BE2C (cell line): ENCODE results near the gene LRRC8E.

Experiments
- DNase-seq: peaks from one replicate; pipeline ENCODE4 v3.0.0-alpha.2; 2020
- H3K27me3 ChIP-seq: fragments of 250-450 bp; sonication (Bioruptor Pico); 2 replicates; pipeline ENCODE4 v1.5.1; 2020; ENCODE audit warnings: mild to moderate bottlenecking
- H3K36me3 ChIP-seq: fragments of 250-450 bp; sonication (Bioruptor Pico); 2 replicates; pipeline ENCODE4 v1.5.1; 2020; ENCODE audit warnings: mild to moderate bottlenecking
- H3K4me1 ChIP-seq: fragments of 250-450 bp; sonication (Bioruptor Pico); 2 replicates; pipeline ENCODE4 v1.5.1; 2020
- H3K4me3 ChIP-seq: 2 replicates; pipeline ENCODE4 v1.5.1; 2011; ENCODE audit warnings: low read depth, low read length
- H3K9me3 ChIP-seq: fragments of 250-450 bp; sonication (Bioruptor Pico); 2 replicates; pipeline ENCODE4 v1.5.1; 2020
- CTCF ChIP-seq: IDR thresholded peaks from 2 replicates; pipeline ENCODE4 v1.5.1; 2012; ENCODE audit warnings: mild to moderate bottlenecking, low read depth, low read length

The LRRC8E gene

GRCh38 chr19:7934766-7935165 is 46.5 kb downstream of the LRRC8E start:
- no peak for TF ChIP-seq CTCF
- H3K4me1 ChIP-seq: no peaks in the 10 kb centered on the region
- no peak overlapping the region for H3K4me3 ChIP-seq
- DNase-seq: no peak
- H3K36me3 ChIP-seq: peaks cover 86% of the 10 kb centered on the region
- no peaks in the 10 kb centered on the region for H3K27me3 ChIP-seq
- H3K9me3 ChIP-seq: no peaks in the 10 kb centered on the region

GRCh38 chr19:7940841-7941240 is 52.5 kb downstream of the LRRC8E start:
- H3K27me3 ChIP-seq: no peaks in the 10 kb centered on the region
- no peaks in the 10 kb centered on the region for H3K9me3 ChIP-seq
- DNase-seq: no peak
- no peaks in the 10 kb centered on the region for H3K4me1 ChIP-seq
- H3K4me3 ChIP-seq: no peak overlapping the region
- no peak for TF ChIP-seq CTCF
- peaks cover 52% of the 10 kb centered on the region for H3K36me3 ChIP-seq

GRCh38 chr19:7941895-7942596 is 53.7 kb downstream of the LRRC8E start:
- H3K36me3 ChIP-seq: peaks cover 40% of the 10 kb centered on the region
- no peaks in the 10 kb centered on the region for H3K9me3 ChIP-seq
- no peaks in the 10 kb centered on the region for H3K4me1 ChIP-seq
- DNase-seq: no peak
- H3K27me3 ChIP-seq: no peaks in the 10 kb centered on the region
- peak overlapping the region; percentile 90 for H3K4me3 ChIP-seq
- no peak for TF ChIP-seq CTCF

GRCh38 chr19:7942981-7943443 is 54.7 kb downstream of the LRRC8E start:
- H3K27me3 ChIP-seq: no peaks in the 10 kb centered on the region
- H3K4me1 ChIP-seq: no peaks in the 10 kb centered on the region
- no peak for TF ChIP-seq CTCF
- no peaks in the 10 kb centered on the region for H3K9me3 ChIP-seq
- peaks cover 30% of the 10 kb centered on the region for H3K36me3 ChIP-seq
- DNase-seq: no peak
- peak overlapping the region; percentile 90 for H3K4me3 ChIP-seq

GRCh38 chr19:7943444-7944176 is 55.3 kb downstream of the LRRC8E start, which contains the start of gene TIMM44:
Gene TIMM44 (minus strand): TSS chr19:7943666. CDS start chr19:7943651, 15 bp downstream.
- Histone ChIP-seq H3K4me3 (peak within 1 kb of the TSS; percentile 90), H3K4me1 (no peaks in the 10 kb centered on the region), H3K9me3 (no peaks in the 10 kb centered on the region), H3K36me3 (peaks cover 24% of the 10 kb centered on the region), H3K27me3 (no peaks in the 10 kb centered on the region)
- TF ChIP-seq CTCF: no peak
- peak; percentile 99 for DNase-seq
